ENCODE results near the gene KDM5C.

KDM5C gene

DNA sequence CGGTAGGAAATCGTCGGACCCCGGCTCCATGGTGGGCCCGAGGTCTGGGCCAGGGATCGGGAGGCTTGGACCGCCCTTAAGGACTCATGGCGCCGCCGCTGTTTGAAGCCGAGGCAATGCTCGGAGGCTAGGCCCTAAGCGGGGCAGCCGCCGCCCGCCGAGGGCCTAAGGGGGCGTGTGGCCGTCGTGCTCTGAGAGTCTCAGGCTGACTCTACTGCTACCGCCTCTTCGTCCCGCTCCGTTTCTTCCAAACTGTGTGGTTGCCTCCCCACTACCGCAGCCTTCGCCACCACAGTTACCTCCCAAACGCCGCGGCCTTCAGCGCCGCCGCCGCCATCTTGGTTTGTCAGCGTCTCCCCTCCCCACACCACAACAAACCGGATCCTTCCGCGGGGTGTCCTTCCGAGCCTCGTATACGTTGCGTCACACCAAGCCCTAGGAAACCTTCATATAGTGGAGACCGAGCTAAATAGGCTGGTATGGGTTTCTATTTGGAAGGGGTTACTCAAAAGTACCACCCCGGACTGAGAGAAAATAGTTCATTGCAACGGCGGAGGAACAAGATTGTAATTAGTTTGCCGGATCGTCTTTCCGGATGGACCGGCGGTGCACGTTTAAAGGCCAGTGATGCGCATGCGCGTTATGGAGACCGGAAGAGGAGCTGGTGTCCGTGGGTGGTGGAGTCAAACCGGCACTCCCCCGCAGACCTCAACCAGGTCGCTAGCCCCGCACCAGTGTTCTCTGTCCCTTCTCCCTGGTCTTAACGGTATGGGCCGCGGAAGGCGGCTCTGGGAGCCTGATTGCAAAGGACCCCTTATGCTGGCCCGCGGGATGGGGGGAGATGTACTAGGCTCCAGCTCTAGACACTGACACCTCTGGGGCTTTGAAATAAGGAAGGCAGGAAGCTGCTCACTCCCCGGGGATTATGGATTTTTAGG, at the start of gene KDM5C:
TSS of gene KDM5C (minus strand) at position 348 of the 938 bp plus-strand sequence. CDS start at position 30, 318 bp downstream.
- Histone ChIP-seq H3K36me3 (ENCODE audit: insufficient read depth, low read length) (no peaks in the 10 kb centered on the region; the same call in 1 of the 2 replicates), H3K4me1 (ENCODE audit: insufficient read depth, low read length) (no peaks in the 10 kb centered on the region; the same call in 1 of the 2 replicates), H3K9ac (ENCODE audit: low read depth, low read length) (peak within 1 kb of the TSS; percentile 73), H3K9me3 (ENCODE audit: control insufficient read depth, insufficient read depth, low read length) (no peaks in the 10 kb centered on the region)

DNA sequence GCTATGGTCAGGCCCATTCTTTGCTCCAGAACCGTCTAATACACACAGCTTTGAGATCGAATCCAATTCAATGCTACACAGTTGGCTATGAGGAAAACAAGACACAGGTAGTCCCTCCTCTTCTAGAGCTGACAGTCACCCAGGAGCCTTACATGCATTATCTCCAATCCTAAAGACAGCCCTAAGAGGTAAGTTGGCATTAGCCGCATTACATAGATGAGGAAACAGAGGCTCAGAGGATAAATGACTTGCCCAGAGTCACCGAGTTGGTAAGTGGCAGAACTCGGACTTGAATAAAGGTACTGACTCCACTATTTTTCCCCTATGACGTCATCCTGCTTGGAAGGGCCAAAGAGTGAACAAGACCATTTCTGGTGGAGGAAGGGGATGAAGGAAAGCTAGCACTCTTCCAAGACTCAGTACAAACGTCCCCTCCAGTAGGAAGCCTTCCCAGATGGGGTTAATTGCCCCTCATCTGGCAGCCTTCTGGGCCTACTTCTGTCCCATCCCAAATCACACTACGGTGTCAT, 47.9 kb upstream of the KDM5C start:
- H3K36me3 ChIP-seq (ENCODE audit: insufficient read depth, low read length), result no peaks in the 10 kb centered on the region
- no peaks in the 10 kb centered on the region for H3K9me3 ChIP-seq (ENCODE audit: control insufficient read depth, insufficient read depth, low read length)
- H3K4me1 ChIP-seq (ENCODE audit: insufficient read depth, low read length), result no peaks in the 10 kb centered on the region; the same call in 1 of the 2 replicates
- no peak overlapping the region for H3K9ac ChIP-seq (ENCODE audit: low read depth, low read length)

DNA sequence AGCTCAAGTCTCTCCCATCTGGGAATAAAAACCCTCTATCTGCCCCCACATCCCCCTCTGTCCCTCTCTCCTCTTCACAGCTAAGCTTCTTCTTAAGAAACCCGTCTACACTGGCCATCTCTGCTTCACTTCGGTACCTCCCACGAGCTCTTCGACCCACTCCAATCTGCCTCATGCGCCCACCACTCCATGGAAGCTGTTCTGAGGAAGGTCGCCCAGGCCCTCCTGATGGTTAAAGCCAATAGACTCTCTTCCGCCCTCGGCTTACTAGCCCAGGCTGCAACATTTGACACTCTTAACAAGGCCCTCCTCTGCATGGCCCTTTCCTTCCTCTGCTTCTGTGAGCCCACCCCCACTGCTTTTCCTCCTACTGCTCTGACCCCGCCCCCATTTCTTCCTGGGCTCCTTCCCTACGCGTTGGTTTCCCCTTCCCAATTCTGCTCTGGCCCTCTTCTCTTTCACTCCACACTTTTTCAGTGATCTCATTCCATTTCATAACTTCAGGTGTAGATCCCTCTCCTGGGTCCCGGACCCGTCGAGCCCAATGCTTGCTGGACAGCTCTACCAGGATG, 44.6 kb upstream of the KDM5C start:
- no peaks in the 10 kb centered on the region for H3K9me3 ChIP-seq (ENCODE audit: control insufficient read depth, insufficient read depth, low read length)
- H3K36me3 ChIP-seq (ENCODE audit: insufficient read depth, low read length), result no peaks in the 10 kb centered on the region
- H3K9ac ChIP-seq (ENCODE audit: low read depth, low read length), result no peak overlapping the region
- H3K4me1 ChIP-seq (ENCODE audit: insufficient read depth, low read length), result peaks cover under 1% of the 10 kb centered on the region; the same call in 1 of the 2 replicates

DNA sequence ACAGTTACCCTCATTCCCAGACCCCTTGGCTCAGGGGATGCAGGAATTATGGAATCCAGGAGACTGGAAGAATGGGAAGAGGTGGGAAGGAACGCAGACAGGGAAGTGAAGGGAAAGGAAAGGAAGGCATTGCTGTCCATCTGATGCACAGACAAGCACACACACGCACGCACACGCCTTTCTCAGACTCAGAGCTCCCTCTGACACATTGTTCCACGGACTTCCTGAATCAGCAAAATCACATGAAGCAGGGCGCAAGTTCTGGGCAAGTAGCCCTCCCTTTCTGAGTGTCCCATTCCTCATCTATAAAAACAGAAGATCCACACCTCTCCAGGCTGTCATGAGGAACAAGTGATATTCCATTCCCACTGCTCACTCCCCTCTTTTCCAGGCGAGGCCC, 43.2 kb upstream of the KDM5C start:
- H3K4me1 ChIP-seq (ENCODE audit: insufficient read depth, low read length), result peaks cover 12% of the 10 kb centered on the region
- no peak overlapping the region for H3K9ac ChIP-seq (ENCODE audit: low read depth, low read length)
- no peaks in the 10 kb centered on the region for H3K36me3 ChIP-seq (ENCODE audit: insufficient read depth, low read length)
- H3K9me3 ChIP-seq (ENCODE audit: control insufficient read depth, insufficient read depth, low read length), result no peaks in the 10 kb centered on the region

DNA sequence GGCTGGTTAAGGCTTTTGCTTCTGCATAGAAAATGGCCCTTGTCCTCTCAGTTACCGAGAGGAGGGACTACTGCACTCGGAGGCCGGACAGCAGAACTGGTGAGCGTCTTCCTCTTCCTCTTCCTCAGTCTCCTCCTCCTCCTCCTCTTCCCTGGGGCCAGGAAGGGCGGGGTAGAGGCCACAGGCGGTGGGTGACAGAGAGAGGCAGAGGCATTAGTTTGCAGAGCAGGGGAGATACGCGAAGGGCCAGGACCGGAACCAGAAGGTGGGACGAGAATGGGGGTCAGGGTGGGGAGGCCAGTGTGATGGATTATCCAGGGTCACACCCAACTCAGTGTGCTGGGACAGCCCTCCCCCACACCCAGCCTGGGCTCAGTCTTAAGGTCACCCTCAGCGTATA, 41.9 kb upstream of the KDM5C start:
- Histone ChIP-seq H3K9ac (ENCODE audit: low read depth, low read length) (no peak overlapping the region), H3K9me3 (ENCODE audit: control insufficient read depth, insufficient read depth, low read length) (no peaks in the 10 kb centered on the region), H3K4me1 (ENCODE audit: insufficient read depth, low read length) (peaks cover 18% of the 10 kb centered on the region), H3K36me3 (ENCODE audit: insufficient read depth, low read length) (no peaks in the 10 kb centered on the region)

DNA sequence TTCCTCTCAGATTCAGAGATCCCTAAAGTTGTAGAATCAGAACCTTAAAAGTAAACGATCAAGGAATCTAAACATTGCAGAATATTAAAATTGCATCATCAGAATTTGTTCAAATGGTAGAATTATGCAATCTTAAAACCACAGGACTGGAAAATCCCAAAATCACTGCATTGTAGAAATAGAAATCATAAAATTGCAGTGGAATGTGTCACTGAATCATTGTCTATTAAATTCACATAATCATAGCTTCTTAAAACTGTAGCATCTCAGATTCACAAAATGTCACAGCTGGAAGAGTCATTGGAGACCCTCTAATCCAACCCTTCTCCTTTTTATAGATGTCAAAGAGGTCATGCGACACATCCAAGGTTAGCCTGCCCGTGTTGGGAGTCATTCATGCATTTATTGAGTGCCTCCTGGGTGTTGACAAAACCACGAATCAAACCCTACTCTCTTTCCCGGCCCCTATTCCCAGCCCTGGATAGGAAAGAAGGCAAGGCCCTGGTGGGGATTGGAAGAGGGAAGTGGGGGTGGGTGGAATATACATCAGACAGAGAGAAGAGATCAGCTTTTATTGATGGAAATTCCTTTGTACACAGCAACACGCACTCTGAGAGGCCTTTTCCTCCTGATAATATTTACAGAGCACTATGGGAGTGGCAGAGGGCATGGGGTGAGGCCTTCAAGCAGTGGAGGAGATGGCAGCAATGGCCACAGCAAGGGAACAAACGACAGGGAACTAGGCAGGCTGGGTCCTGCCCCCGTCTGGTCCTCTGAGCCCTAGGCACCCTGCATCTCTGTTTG, 41.0 kb upstream of the KDM5C start:
- no peak overlapping the region for H3K9ac ChIP-seq (ENCODE audit: low read depth, low read length)
- H3K4me1 ChIP-seq (ENCODE audit: insufficient read depth, low read length), result peaks cover 18% of the 10 kb centered on the region
- no peaks in the 10 kb centered on the region for H3K36me3 ChIP-seq (ENCODE audit: insufficient read depth, low read length)

DNA sequence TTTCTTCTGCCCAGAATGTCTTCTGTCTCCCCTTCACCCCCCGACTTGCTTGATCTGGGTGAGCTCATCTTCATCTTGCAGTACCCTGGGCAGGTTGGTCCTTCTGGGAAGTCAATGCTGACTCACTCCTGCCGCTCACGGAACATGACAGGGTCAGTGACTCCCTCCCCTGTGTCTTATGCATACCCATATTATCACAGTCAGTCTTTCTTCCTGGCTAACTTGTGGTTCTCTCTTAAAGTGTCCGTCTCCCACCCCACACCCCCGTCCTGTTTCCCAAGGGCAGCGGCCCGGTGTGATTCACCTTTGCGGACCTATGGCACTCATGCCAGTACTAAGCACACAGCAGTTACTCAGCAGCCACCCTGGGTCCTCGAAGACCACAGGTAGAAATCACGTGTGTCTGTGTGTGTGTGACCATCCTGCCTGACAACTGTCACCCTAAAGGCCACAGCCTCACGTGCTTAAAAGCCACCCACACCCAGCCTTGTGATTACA, 38.6 kb upstream of the KDM5C start:
- H3K9me3 ChIP-seq (ENCODE audit: control insufficient read depth, insufficient read depth, low read length), result no peaks in the 10 kb centered on the region
- H3K36me3 ChIP-seq (ENCODE audit: insufficient read depth, low read length), result no peaks in the 10 kb centered on the region
- H3K4me1 ChIP-seq (ENCODE audit: insufficient read depth, low read length), result peaks cover 18% of the 10 kb centered on the region
- no peak overlapping the region for H3K9ac ChIP-seq (ENCODE audit: low read depth, low read length)

More for the DNA sequence above, 41.0 kb upstream of the KDM5C start:
- H3K9me3 ChIP-seq (ENCODE audit: control insufficient read depth, insufficient read depth, low read length), result no peaks in the 10 kb centered on the region

DNA sequence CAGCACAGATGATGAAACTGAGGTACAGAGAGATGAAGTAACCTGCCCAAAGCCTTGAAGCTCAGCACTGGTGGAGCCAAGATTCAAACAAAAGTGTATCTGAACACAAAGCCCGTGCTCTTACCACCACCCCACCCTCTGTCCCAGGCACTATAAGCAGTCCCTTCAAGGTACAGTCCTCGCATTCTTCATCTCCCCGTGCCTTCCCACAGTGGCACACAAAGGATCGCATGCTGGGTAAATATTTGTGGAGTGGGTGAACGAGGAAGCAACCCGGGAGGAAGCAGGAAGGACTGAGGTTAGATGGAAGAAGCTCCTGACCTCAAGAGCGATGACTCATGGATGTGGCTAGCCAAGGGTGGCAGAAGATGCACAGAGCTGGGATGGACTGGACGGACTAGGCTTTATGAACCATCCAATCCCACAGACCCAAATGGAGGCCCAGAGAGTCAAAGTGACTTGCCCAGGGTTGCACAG, 37.9 kb upstream of the KDM5C start:
- Histone ChIP-seq H3K4me1 (ENCODE audit: insufficient read depth, low read length) (peaks cover 18% of the 10 kb centered on the region), H3K9ac (ENCODE audit: low read depth, low read length) (no peak overlapping the region), H3K9me3 (ENCODE audit: control insufficient read depth, insufficient read depth, low read length) (no peaks in the 10 kb centered on the region), H3K36me3 (ENCODE audit: insufficient read depth, low read length) (no peaks in the 10 kb centered on the region)

DNA sequence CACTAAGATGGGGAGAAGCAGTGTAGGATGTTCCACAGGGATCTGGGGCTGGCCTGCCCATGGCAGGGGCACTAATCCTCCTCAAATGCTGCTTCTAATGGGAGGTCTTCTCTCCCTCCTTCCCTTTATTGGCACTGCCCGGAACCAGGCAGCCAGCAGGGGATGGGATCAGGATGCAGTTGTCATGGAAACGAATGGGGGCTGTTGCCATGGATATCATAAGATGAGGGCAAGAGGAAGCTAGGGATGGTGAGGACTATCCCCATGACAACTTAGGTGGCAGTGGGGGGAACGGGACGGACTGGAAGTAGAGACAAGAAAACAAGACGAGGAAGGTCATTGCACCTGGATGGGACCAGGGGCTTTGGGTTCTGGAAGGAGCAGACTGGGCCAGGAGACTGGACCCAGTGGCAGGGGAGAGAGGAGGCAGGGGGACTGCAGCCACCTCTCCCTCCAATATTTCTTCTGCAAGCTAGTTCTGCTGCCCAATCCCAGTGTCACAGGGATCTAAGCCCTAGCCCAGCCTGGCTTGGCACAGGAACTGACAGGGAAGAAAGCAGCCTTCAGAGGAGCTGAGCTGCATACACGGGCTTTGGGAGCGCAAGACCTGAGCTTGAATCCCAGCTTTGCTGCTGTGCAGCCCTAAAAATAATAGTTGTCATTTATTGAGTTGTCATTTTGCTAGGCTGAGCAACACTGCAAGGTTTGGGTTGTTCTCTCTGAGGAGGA, 37.3 kb upstream of the KDM5C start:
- no peaks in the 10 kb centered on the region for H3K36me3 ChIP-seq (ENCODE audit: insufficient read depth, low read length)
- H3K9ac ChIP-seq (ENCODE audit: low read depth, low read length), result no peak overlapping the region
- peaks cover 20% of the 10 kb centered on the region for H3K4me1 ChIP-seq (ENCODE audit: insufficient read depth, low read length)
- H3K9me3 ChIP-seq (ENCODE audit: control insufficient read depth, insufficient read depth, low read length), result no peaks in the 10 kb centered on the region

DNA sequence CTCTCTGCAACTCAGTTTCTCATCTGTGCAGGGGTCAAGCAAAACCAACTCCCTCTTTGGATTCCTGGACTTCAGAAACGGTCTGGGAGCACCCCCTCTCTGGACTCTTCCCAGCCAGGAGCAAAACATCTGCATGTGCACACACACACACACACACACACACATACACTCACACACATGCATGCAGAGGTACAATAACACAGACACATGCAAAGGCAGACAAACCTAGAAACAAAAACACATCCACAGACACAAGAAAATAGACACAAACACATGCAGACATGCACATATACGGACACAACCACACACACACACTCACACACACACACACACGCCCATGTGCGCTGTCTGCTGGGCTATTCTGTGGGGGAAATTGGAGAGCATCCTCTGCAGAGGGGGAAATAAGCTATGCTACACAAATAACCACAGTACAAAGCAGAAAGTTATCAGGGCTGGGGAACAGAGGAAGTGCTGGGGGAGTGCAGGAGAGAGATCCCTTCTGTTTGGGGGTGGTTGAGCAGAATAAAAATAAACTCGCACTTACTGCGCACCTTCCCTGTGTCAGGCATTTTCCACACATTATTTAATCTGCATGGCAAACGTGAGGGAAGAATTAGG, 36.5 kb upstream of the KDM5C start:
- no peak overlapping the region for H3K9ac ChIP-seq (ENCODE audit: low read depth, low read length)
- no peaks in the 10 kb centered on the region for H3K9me3 ChIP-seq (ENCODE audit: control insufficient read depth, insufficient read depth, low read length)
- H3K4me1 ChIP-seq (ENCODE audit: insufficient read depth, low read length), result peaks cover 25% of the 10 kb centered on the region

DNA sequence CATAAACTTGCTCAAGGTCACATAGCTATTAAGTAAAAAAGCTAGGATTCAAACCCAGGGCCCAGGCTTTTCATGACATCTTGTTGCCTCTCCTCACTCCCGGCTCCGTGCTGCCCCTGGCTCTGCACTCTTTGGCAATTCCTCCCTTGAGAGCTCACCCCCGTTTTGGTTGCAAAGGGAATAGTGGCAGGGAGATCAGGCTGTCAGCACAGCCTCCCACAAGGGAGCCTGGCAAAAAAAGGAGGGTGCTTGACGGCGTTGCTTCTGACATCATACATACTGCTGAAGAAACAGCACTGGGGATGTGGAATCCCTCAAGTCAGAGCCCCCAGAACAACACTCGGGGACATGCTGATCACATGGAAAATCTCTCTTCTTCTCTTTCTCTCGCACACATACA, 35.8 kb upstream of the KDM5C start:
- no peaks in the 10 kb centered on the region for H3K36me3 ChIP-seq (ENCODE audit: insufficient read depth, low read length)
- H3K9ac ChIP-seq (ENCODE audit: low read depth, low read length), result no peak overlapping the region
- no peaks in the 10 kb centered on the region for H3K9me3 ChIP-seq (ENCODE audit: control insufficient read depth, insufficient read depth, low read length)
- H3K4me1 ChIP-seq (ENCODE audit: insufficient read depth, low read length), result peaks cover 29% of the 10 kb centered on the region

More for the DNA sequence above, 36.5 kb upstream of the KDM5C start:
- no peaks in the 10 kb centered on the region for H3K36me3 ChIP-seq (ENCODE audit: insufficient read depth, low read length)

DNA sequence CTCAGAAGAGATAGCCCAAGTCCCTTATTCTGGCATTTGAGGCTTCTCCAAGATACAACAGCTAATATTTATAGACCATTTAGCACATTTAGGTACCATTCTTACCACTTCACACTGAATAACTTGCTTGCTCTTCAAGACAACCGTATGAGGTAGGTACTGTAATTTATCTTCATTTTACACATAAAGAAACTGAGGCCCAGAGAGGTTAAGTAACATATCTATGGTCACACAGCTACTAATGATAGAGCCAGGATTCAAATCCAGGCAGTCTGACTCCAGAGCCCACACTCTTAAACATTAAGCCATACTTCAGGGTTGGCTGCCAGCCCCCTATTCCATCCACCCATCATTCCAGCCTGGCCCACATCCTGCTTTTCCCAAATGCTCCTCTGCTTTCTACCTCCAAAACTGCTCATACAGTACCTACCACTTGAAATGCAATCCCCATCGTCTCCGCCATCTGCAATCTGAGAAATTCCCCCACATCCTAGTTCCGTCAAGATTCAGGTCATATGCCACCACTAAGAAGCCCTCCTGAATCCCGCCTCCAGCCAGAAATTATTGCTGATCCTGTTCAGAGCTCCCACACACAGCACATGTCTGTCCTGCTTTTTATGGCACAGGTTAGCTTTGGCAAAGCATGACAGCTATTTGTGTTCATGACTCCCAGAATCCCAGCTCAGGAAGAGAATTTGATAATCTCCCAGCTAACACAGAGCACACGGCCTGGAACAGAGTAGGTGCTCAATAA, 32.8 kb upstream of the KDM5C start:
- Histone ChIP-seq H3K9ac (ENCODE audit: low read depth, low read length) (no peak overlapping the region), H3K4me1 (ENCODE audit: insufficient read depth, low read length) (peaks cover 14% of the 10 kb centered on the region; the same call in 1 of the 2 replicates), H3K9me3 (ENCODE audit: control insufficient read depth, insufficient read depth, low read length) (no peaks in the 10 kb centered on the region), H3K36me3 (ENCODE audit: insufficient read depth, low read length) (no peaks in the 10 kb centered on the region)

Data from ES-I3 (cell line).